ENCODE measurements around the gene S100Z. TPM values are rescaled to one million over a fixed set of nuclear protein-coding genes. Genes with fewer than 3 reads are reported as not detected.

Gene S100Z
- under 1 TPM in 1 of 6 experiments, not detected in 5; 0.43 TPM for total RNA-seq
- long read RNA-seq: 0 reads

DNA sequence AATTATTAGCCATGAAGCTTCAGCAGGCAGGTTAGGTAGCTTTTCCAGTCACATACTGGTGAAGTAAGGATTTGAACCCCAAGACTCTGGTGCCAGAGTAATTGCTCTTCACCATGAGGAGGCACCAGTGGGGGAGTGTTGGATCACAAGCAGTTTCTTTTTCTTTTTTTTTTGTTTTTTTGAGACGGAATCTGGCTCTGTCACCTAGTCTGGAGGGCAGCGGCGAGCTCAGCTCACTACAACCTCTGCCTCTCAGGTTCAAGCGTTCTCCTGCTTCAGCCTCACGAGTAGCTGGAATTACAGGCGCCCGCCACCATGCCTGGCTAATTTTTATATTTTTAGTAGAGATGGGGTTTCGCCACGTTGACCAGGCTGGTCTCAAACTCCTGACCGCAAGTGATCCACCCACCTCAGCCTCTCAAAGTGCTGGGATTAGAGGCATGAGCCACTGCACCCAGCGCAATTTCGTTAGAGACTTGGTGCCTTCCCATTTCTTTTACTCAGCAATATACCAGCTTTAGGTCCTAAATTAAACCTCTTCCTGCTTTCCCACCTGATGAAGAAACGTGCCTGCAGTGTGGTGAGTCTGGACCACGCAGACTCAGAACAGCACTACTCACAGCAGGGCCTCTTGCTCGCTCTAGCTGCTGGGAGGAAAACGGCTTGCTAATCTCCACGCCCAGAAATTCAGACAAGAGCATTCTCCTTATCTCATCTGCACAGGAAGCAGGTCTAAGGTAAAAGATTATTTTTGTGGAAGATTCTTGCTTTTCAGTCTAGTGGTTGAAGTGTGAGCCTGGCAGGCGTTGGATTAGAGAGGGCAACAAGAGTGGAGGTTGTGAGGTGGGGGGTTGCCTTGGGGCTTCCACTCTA, at the start of gene S100Z:
Gene S100Z (plus strand): TSS at position 596 of the 873 bp plus-strand sequence. CDS start 25,346 bp downstream, outside the sequence.
- DNase-seq: no peak
- Histone ChIP-seq H3K9me3 (no peaks in the 10 kb centered on the region), H3K36me3 (no peaks in the 10 kb centered on the region), H3K27me3 (no peaks in the 10 kb centered on the region), H3K4me3 (no peak within 1 kb of the TSS), H3K27ac (no peak within 1 kb of the TSS), H3K4me1 (no peaks in the 10 kb centered on the region)
- TF ChIP-seq, protein P1, sequence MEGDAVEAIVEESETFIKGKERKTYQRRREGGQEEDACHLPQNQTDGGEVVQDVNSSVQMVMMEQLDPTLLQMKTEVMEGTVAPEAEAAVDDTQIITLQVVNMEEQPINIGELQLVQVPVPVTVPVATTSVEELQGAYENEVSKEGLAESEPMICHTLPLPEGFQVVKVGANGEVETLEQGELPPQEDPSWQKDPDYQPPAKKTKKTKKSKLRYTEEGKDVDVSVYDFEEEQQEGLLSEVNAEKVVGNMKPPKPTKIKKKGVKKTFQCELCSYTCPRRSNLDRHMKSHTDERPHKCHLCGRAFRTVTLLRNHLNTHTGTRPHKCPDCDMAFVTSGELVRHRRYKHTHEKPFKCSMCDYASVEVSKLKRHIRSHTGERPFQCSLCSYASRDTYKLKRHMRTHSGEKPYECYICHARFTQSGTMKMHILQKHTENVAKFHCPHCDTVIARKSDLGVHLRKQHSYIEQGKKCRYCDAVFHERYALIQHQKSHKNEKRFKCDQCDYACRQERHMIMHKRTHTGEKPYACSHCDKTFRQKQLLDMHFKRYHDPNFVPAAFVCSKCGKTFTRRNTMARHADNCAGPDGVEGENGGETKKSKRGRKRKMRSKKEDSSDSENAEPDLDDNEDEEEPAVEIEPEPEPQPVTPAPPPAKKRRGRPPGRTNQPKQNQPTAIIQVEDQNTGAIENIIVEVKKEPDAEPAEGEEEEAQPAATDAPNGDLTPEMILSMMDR (IDR thresholded peaks at IDR 0.05): no peak
- TF ChIP-seq POLR2A (IDR thresholded peaks at IDR 0.05): no peak
- peak in 3 of 4 donors; percentile 16 to 29 (median 27) for ATAC-seq
- intact Hi-C loops (cut with DNase I): no loop called here
- WGBS (ENCODE audit: insufficient coverage, low coverage, low lambda C conversion rate, missing lambda C conversion rate): 75% methylated on average over 18 of the region's 18 CpGs

DNA sequence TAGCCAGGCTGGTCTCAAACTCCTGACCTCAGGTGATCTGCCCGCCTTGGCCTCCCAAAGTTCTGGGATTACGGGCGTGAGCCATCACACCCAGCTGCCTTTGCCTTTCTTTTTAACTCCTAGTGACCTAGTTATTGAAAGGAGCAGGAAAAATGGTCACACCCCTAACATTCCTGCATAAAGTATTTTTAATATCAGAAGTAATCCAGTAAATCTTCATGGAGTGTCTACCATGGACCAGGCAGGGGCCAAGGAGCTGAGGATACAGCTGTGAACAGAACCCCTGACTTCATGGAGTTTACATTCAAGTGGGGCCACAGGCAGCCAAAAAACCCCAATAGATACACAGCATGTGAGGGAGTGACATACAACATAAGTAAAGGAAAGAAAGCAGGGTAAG, 49.2 kb upstream of the S100Z start:
- no peaks in the 10 kb centered on the region for H3K27me3 ChIP-seq
- no peak for DNase-seq
- H3K9me3 ChIP-seq: no peaks in the 10 kb centered on the region
- no peak overlapping the region for H3K27ac ChIP-seq
- no peaks in the 10 kb centered on the region for H3K36me3 ChIP-seq
- 92% methylated on average over 3 of the region's 3 CpGs for WGBS (ENCODE audit: insufficient coverage, low coverage, low lambda C conversion rate, missing lambda C conversion rate)
- intact Hi-C loops (cut with DNase I): no loop called here
- no peaks in the 10 kb centered on the region for H3K4me1 ChIP-seq
- no peak for ATAC-seq
- TF ChIP-seq POLR2A (IDR thresholded peaks at IDR 0.05): no peak
- TF ChIP-seq, protein P1 (IDR thresholded peaks at IDR 0.05): no peak
- no peak overlapping the region for H3K4me3 ChIP-seq

DNA sequence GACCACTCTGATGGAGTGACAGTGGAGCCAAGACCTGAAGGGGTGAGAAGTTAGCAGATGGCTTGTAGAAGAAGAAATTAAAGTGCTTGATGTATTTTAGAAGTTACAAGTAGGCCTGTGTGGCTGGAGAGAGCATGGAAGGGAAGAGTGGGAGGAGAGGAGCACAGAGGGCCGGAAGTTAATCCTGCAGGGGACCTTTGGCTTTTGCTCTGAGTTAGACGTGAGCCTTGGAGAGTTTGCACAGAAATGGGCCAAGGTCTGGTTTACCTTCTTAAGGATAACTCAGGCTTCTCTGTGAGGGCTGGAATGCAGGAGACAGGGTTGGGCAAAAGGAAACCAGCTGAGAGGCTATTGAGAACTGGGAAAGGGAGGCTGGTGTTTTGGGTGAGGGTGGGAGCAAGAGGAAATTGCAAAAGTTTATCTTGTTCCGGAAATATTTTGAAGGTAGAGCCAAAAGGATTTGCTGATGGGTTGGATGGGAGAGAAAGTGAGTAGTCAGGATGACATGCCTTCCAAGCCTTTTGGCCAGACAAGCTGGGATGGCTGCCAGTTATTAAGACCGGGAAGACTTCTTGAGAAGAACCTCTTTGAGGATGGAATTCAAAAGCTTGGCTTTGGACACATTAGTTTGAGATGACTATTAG, 48.5 kb upstream of the S100Z start:
- intact Hi-C loops (cut with DNase I): no loop called here
- no peaks in the 10 kb centered on the region for H3K4me1 ChIP-seq
- ATAC-seq (peak in 3 of 4 donors; percentile 17 to 49 (median 30)), DNase-seq (no peak)
- H3K27ac ChIP-seq: no peak overlapping the region
- 44% methylated on average over 4 of the region's 4 CpGs for WGBS (ENCODE audit: insufficient coverage, low coverage, low lambda C conversion rate, missing lambda C conversion rate)
- no peak overlapping the region for H3K4me3 ChIP-seq
- no peak for TF ChIP-seq POLR2A (IDR thresholded peaks at IDR 0.05)
- TF ChIP-seq, protein P1 (IDR thresholded peaks at IDR 0.05): no peak
- H3K9me3 ChIP-seq: no peaks in the 10 kb centered on the region
- H3K27me3 ChIP-seq: no peaks in the 10 kb centered on the region
- H3K36me3 ChIP-seq: no peaks in the 10 kb centered on the region

DNA sequence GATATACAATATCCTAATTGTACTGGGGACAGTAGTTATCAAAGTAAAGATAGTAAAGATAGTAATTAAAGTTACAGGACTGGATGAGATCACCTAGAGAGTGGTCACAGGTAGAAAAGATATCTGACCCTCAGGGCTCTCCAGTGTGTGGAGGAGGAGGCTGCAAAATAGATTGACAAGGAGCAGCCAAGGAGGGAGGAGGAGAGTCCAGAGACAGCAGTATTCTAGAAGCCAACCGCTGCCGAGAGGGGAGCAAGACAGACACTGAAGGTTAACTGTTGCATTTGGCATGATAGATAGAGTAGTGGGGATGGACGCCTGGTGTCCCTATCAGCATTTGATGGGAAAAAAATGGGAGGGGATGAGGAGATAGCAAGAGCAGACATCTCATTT, 48.0 kb upstream of the S100Z start:
- ATAC-seq (no peak), DNase-seq (no peak)
- no peak for TF ChIP-seq POLR2A (IDR thresholded peaks at IDR 0.05)
- TF ChIP-seq, protein P1 (IDR thresholded peaks at IDR 0.05): no peak
- no peak overlapping the region for H3K4me3 ChIP-seq
- no peaks in the 10 kb centered on the region for H3K36me3 ChIP-seq
- H3K4me1 ChIP-seq: no peaks in the 10 kb centered on the region
- H3K9me3 ChIP-seq: no peaks in the 10 kb centered on the region
- H3K27me3 ChIP-seq: no peaks in the 10 kb centered on the region
- H3K27ac ChIP-seq: no peak overlapping the region
- 29% methylated on average over 1 of the region's 3 CpGs for WGBS (ENCODE audit: insufficient coverage, low coverage, low lambda C conversion rate, missing lambda C conversion rate)
- intact Hi-C loops (cut with DNase I): no loop called here
